Activated CD8-positive, alpha-beta memory T cell treated with anti-CD3 and anti-CD28 coated beads for 24 hours (primary cell): Measurements from ENCODE around the gene TLCD1.
A peak's percentile ranks its signal among the peaks of the same experiment; 100 is the strongest.
"Not testable (repeated sequence)": the region's sequence is repeated elsewhere in the genome, so short reads cannot be mapped to it uniquely, and the experiment has no call there.

ENCODE experiments used
- DNase-seq: peaks from one replicate; pipeline ENCODE4 v3.0.0-alpha.2; 2020

TLCD1 gene

GRCh38 chr17:28746611-28747050 is 20.6 kb upstream of the TLCD1 start:
- no peak for DNase-seq

- DNase-seq: no peak
Measured at GRCh38 chr17:28745786-28746411, 19.9 kb upstream of the TLCD1 start.

- DNase-seq: peak; percentile 77
Measured at GRCh38 chr17:28744972-28745785, 19.1 kb upstream of the TLCD1 start.

- DNase-seq: peak; percentile 92
Measured at GRCh38 chr17:28744104-28744971, 18.3 kb upstream of the TLCD1 start.

- DNase-seq: peak; percentile 92
Measured at GRCh38 chr17:28743243-28744103, 17.4 kb upstream of the TLCD1 start, which contains the start of gene TRAF4. Gene TRAF4 (plus strand): TSS chr17:28744011. CDS start chr17:28744113, 102 bp downstream.

GRCh38 chr17:28741358-28742349 is 15.6 kb upstream of the TLCD1 start:
- no peak for DNase-seq

GRCh38 chr17:28740406-28741357 is 14.6 kb upstream of the TLCD1 start:
- no peak for DNase-seq

- peak; percentile 77 for DNase-seq
Measured at GRCh38 chr17:28738680-28739384, 12.8 kb upstream of the TLCD1 start.

- no peak for DNase-seq
Measured at GRCh38 chr17:28737770-28738679, 12.0 kb upstream of the TLCD1 start.

- no peak for DNase-seq
Measured at GRCh38 chr17:28737316-28737715, 11.3 kb upstream of the TLCD1 start.

GRCh38 chr17:28735913-28736769 is 10.1 kb upstream of the TLCD1 start:
- DNase-seq: not testable (repeated sequence)

- no peak for DNase-seq
Measured at GRCh38 chr17:28735242-28735722, 9.2 kb upstream of the TLCD1 start.

GRCh38 chr17:28734712-28735241 is 8.7 kb upstream of the TLCD1 start:
- no peak for DNase-seq

- DNase-seq: no peak
Measured at GRCh38 chr17:28733346-28733745, 7.3 kb upstream of the TLCD1 start.

- DNase-seq: no peak
Measured at GRCh38 chr17:28729950-28730330, 3.9 kb upstream of the TLCD1 start.
